GM18870 (cell line): ENCODE measurements around the gene OR2H1.
A peak's percentile ranks its signal among the peaks of the same experiment; 100 is the strongest.

ENCODE experiments used
- ATAC-seq: cut with Tn5 transposase; IDR thresholded peaks from one replicate; pipeline ENCODE4 v1.9.1; 2021; ENCODE audit warnings: moderate library complexity; ENCODE audit not compliant: unreplicated experiment

OR2H1 gene

GRCh38 chr6:29509239-29509638 is 52.3 kb downstream of the OR2H1 start:
- ATAC-seq = peak; percentile 88

- ATAC-seq = no peak
Measured at GRCh38 chr6:29509711-29510110, 52.8 kb downstream of the OR2H1 start.

GRCh38 chr6:29510202-29510601 is 53.2 kb downstream of the OR2H1 start:
- no peak for ATAC-seq

GRCh38 chr6:29510746-29511300 is 53.9 kb downstream of the OR2H1 start:
- no peak for ATAC-seq
